GM10248 (cell line): Measurements from ENCODE around the gene RAMP2.
A peak's percentile ranks its signal among the peaks of the same experiment; 100 is the strongest.

Source experiments
- CTCF ChIA-PET: fragments of 300-600 bp; sonication (Branson Sonifier 250); formaldehyde crosslinking; extraction: SDS; loops from one replicate; lab custom pipeline; 2021; ENCODE audit warnings: antibody characterized with exemption; lab: Yijun Ruan, JAX
- POLR2A ChIA-PET: fragments of 350-650 bp; sonication (Branson Sonifier 250); formaldehyde crosslinking; extraction: SDS; loops from one replicate; lab custom pipeline; 2020; ENCODE audit warnings: antibody characterized with exemption; lab: Yijun Ruan, JAX
- DNase-seq: peaks from one replicate; pipeline ENCODE4 v3.0.0; 2012; ENCODE audit errors: extremely low spot score
- CTCF ChIP-seq: IDR thresholded peaks from 2 replicates; pipeline ENCODE4 v1.5.1; 2012; ENCODE audit warnings: mild to moderate bottlenecking, low read depth; ENCODE audit errors: extremely low read depth, missing control alignments, control extremely low read depth

Gene RAMP2

DNA sequence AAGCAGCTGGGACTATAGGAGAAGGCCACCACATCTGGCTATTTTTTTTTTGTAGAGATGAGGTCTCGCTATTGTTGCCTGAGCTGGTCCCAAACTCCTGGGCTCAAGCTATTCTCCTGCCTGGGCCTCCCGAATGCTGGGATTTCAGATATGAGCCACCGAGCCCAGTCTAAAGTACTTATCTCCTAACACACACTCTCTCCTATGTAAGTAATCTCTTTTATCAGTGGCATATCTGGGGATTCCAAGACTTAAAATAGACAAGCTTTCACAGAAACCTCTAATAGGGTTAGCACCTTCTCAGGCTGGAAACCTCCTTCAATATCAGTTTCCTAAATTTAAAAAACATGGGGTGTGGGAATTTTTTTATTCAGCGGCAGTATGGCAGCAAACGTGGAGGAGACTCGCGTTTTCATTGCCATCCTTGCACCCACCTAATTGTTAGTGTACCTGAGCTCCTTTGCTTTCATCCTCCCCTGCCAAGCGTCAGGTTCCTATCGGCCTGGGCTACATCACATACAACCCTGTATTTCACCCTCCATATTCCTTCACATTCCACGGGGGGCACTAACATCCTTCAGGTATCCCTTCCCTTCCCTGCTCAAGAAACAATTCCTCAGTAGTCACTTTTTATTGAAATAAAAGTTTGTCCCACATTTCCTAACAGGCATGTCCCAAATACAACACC lies 17.3 kb upstream of the RAMP2 start:
- POLR2A ChIA-PET = no interaction called here

GRCh38 chr17:42744283-42744805 lies 16.7 kb upstream of the RAMP2 start:
- peak; percentile 78 for DNase-seq
- ChIA-PET CTCF (interaction anchor here (1.0 to 2.9 kb wide), 6 partner anchors 13 to 158 kb away, joined by 3 to 13 read pairs (median 3); partner anchors contain the start of genes RAMP2 and VPS25), POLR2A (no interaction called here)
- no peak for TF ChIP-seq CTCF

More for the DNA sequence above, 17.3 kb upstream of the RAMP2 start:
- TF ChIP-seq CTCF = no peak
- DNase-seq = no peak
- CTCF ChIA-PET = interaction anchor here (1.0 to 2.9 kb wide), 7 partner anchors 12 to 157 kb away, joined by 3 to 13 read pairs (median 3); partner anchors contain the start of genes RAMP2 and VPS25

- ChIA-PET POLR2A (no interaction called here), CTCF (interaction anchor here (2.9 to 8.3 kb wide), 2 partner anchors 16 to 19 kb away, joined by 13 to 99 read pairs; partner anchors contain the start of gene RAMP2)
- no peak for TF ChIP-seq CTCF
- DNase-seq = peak; percentile 100
These were observed 16.0 kb upstream of the RAMP2 start, which contains the start of gene EZH1 for GRCh38 chr17:42744806-42745617. TSS of gene EZH1 (minus strand) at chr17:42745040. CDS start at chr17:42728941, 16,099 bp downstream.

DNA sequence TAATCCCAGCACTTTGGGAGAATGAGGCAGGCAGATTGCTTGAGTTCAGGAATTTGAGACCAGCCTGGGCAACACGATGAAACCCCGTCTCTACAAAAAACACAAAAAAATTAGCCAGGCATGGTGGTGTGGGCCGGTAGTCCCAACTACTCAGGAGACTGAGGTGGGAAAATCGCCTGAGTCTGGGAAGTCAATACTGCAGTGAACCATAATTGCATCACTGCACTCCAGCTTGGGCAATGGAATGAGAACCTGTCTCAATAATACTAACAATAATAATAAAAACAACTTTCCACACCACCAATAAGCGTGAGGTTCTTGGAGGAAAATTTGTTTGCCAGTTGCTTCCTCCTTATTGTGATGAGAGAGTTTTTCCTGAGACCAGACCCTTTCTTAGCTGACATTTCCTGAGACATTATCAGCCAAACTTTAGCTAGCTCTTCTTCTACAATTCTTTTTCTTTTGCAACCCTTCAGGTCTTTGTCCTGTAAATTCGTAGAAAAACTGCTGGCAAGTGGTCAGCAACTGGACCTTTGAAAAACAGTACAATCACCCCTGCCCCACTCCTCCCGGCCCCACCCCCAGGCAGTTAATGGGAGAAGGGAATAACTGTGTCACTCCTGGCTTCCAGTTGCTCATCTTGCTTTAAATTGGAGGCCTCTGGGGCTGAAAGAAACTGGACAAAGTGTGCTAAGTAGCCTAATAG lies 12.7 kb upstream of the RAMP2 start:
- no peak for DNase-seq
- ChIA-PET POLR2A (no interaction called here), CTCF (interaction anchor here (1.3 to 8.3 kb wide), 4 partner anchors 13 to 276 kb away, joined by 3 to 99 read pairs (median 12); partner anchors contain the start of genes PSMC3IP and RAMP2)
- TF ChIP-seq CTCF = no peak

DNA sequence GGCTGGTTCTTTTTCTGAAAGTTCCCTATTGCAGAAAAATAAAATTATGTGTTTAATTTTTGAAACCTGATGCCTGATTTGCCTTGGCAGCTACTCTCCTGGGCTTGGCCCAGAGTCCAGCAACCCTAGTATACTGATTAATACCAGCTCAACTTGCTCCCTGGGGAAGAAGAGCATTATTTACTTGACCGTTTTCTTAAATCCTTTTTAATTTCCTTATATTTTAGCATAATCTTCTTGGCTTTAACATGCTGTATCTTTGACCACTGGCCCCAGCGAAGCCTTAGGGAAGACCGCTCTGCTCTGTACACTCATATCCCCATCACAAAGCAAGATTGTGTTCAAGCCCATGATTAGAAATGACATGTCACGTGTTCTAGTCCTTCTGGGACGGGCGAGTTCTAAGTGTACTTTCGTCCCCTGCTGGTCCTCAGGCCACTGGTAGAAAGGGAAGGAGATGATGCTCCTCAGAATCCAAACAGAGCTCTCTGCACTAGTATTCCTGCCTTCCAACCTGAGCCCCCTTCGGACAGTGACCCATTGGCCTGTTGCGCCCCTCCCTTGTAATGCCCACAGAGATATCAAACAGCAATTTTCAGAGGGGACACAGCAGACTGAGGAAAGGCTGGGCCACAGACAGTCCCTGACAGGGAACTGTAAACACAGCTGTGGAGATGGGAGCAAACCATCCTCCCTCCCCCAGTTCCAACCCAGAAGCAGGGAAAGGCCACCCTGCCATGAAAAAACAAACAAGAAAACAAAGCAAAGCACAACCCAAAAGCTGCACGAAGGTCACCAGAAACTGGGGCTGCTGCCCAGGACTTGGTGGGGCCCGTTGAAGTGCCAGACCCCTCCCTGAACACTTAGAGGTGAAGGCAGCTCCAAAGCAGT lies 11.9 kb upstream of the RAMP2 start:
- ChIA-PET CTCF (interaction anchor here (0.9 to 8.3 kb wide), 4 partner anchors 12 to 172 kb away, joined by 3 to 99 read pairs (median 11); partner anchors contain the start of genes PSMC3IP and RAMP2), POLR2A (interaction anchor here (0.6 to 0.7 kb wide), 2 partner anchors 144 to 150 kb away, joined by 5 to 7 read pairs; no protein-coding TSS in a partner anchor)
- no peak for TF ChIP-seq CTCF
- no peak for DNase-seq
